ENCODE data around the gene BTNL2. TPM values are rescaled to one million over a fixed set of nuclear protein-coding genes. Genes with fewer than 3 reads are reported as not detected.

Gene BTNL2
- total RNA-seq, 1 experiment from 2014 or later, result not detected

DNA sequence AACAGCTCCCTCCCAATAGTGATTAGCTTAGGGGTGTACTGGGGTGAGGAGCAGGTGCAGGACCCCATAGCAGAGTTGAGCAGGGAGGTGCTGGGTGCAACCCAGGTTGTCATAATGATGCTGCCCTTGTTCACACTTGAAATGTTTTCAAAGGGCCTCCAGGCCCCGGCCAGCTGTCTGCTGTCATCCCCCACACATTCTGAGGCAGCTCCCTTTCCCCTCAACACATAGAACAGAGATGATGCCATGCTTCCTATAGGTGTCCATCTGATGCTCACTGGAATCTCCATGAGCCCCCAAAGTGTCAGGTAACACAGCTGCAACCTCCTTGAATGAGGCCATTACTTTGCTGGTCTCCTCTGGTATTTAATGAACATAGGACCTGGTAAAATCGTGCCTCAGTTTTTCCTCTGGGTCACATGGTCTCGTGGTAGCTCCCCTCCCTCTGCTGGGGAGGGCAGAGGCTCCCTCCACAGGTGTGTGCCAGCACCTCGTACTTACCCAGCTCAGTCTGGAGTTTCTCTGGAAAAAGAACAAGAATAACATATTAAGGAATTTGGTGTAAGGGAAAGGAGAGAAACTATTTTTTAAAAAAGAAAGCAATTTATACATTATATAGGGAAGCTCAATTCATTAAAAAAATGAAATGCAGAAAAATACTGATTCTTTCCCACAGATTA, 5.6 kb downstream of the BTNL2 start:
- POLR2A ChIA-PET (ENCODE audit: unreplicated experiment), result interaction anchor here (0.5 kb wide), 1 partner anchor 190 kb away, joined by 4 read pairs; no protein-coding TSS in a partner anchor

GRCh38 chr6:32397252-32397920, 9.6 kb downstream of the BTNL2 start:
- no peaks in the 10 kb centered on the region for H3K9me2 ChIP-seq (ENCODE audit: insufficient read depth)
- peaks cover 38% of the 10 kb centered on the region for H3K27me3 ChIP-seq (ENCODE audit: insufficient read depth, low read depth)
- no peak overlapping the region for H3K27ac ChIP-seq
- no peak for TF ChIP-seq EZH2 (IDR thresholded peaks at IDR 0.05; ENCODE audit: low read depth)
- TF ChIP-seq, protein P1, sequence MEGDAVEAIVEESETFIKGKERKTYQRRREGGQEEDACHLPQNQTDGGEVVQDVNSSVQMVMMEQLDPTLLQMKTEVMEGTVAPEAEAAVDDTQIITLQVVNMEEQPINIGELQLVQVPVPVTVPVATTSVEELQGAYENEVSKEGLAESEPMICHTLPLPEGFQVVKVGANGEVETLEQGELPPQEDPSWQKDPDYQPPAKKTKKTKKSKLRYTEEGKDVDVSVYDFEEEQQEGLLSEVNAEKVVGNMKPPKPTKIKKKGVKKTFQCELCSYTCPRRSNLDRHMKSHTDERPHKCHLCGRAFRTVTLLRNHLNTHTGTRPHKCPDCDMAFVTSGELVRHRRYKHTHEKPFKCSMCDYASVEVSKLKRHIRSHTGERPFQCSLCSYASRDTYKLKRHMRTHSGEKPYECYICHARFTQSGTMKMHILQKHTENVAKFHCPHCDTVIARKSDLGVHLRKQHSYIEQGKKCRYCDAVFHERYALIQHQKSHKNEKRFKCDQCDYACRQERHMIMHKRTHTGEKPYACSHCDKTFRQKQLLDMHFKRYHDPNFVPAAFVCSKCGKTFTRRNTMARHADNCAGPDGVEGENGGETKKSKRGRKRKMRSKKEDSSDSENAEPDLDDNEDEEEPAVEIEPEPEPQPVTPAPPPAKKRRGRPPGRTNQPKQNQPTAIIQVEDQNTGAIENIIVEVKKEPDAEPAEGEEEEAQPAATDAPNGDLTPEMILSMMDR (conservative IDR thresholded peaks at IDR 0.05), result no peak
- POLR2A ChIA-PET (ENCODE audit: unreplicated experiment), result no interaction called here
- H3K4me3 ChIP-seq, result no peak overlapping the region
- H2AFZ ChIP-seq, result no peak overlapping the region
- intact Hi-C loops (cut with micrococcal nuclease; ENCODE audit: unreplicated experiment), result loop anchor here (10.0 kb wide), 1 partner anchor 143 kb away; no protein-coding TSS in a partner anchor
- no peak for DNase-seq
- CTCF ChIA-PET, result no interaction called here
- BruUV-seq (replicated peaks), result no TSS peak
- H3K36me3 ChIP-seq (ENCODE audit: low read depth), result no peaks in the 10 kb centered on the region
- H3K4me2 ChIP-seq, result no peak overlapping the region
- H4K20me1 ChIP-seq (ENCODE audit: insufficient read depth), result no peaks in the 10 kb centered on the region
- no peaks in the 10 kb centered on the region for H3K4me1 ChIP-seq (replicated peaks; ENCODE audit: insufficient read depth)
- no peaks in the 10 kb centered on the region for H3K9me3 ChIP-seq (ENCODE audit: insufficient read depth, low read depth)
- H3K79me2 ChIP-seq (ENCODE audit: low read depth), result no peaks in the 10 kb centered on the region
- no peaks in the 10 kb centered on the region for H3F3A ChIP-seq (ENCODE audit: insufficient read depth, low read depth)

More for the DNA sequence above, 5.6 kb downstream of the BTNL2 start:
- Histone ChIP-seq H3K9me2 (ENCODE audit: insufficient read depth) (no peaks in the 10 kb centered on the region), H2AFZ (no peak overlapping the region), H4K20me1 (ENCODE audit: insufficient read depth) (no peaks in the 10 kb centered on the region; the same call in 1 of the 2 replicates), H3K4me2 (no peak overlapping the region), H3F3A (ENCODE audit: insufficient read depth, low read depth) (no peaks in the 10 kb centered on the region), H3K9me3 (ENCODE audit: insufficient read depth, low read depth) (no peaks in the 10 kb centered on the region), H3K36me3 (ENCODE audit: low read depth) (no peaks in the 10 kb centered on the region), H3K27ac (no peak overlapping the region), H3K4me1 (replicated peaks; ENCODE audit: insufficient read depth) (no peaks in the 10 kb centered on the region), H3K27me3 (ENCODE audit: insufficient read depth, low read depth) (peaks cover 55% of the 10 kb centered on the region), H3K79me2 (ENCODE audit: low read depth) (no peaks in the 10 kb centered on the region), H3K4me3 (no peak overlapping the region)
- DNase-seq, result no peak
- CTCF ChIA-PET, result interaction anchor here (0.6 kb wide), 1 partner anchor 409 kb away, joined by 6 read pairs; no protein-coding TSS in a partner anchor
- BruUV-seq (replicated peaks), result no TSS peak
- no peak for TF ChIP-seq EZH2 (IDR thresholded peaks at IDR 0.05; ENCODE audit: low read depth)
- TF ChIP-seq, protein P1 (conservative IDR thresholded peaks at IDR 0.05), result no peak
- intact Hi-C loops (cut with micrococcal nuclease; ENCODE audit: unreplicated experiment), result no loop called here

DNA sequence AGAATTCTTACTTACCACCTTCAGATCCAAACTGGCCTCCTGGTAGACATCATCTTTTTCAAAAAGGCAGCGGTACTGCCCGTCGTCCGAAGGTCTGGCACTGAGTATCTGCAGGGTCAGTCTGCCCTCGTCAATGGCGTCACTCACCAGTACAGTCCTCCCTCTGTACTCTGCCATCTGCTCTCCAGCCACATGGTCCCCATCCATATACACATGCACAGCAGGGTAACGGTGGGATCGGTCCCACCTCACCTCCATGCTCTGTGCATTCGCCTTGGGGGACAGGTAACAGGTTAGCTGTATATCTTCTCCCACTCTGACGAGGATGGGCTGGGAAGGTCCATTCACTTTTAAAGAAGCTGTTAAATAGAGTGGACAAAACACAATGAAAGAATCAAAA, 11.0 kb downstream of the BTNL2 start:
- Histone ChIP-seq H3K4me3 (no peak overlapping the region), H3K9me2 (ENCODE audit: insufficient read depth) (no peaks in the 10 kb centered on the region), H3K27ac (no peak overlapping the region), H3K9me3 (ENCODE audit: insufficient read depth, low read depth) (no peaks in the 10 kb centered on the region), H3K27me3 (ENCODE audit: insufficient read depth, low read depth) (peaks cover 38% of the 10 kb centered on the region), H3K4me1 (replicated peaks; ENCODE audit: insufficient read depth) (no peaks in the 10 kb centered on the region), H4K20me1 (ENCODE audit: insufficient read depth) (no peaks in the 10 kb centered on the region), H3K4me2 (no peak overlapping the region), H3K79me2 (ENCODE audit: low read depth) (no peaks in the 10 kb centered on the region), H3F3A (ENCODE audit: insufficient read depth, low read depth) (no peaks in the 10 kb centered on the region), H3K36me3 (ENCODE audit: low read depth) (no peaks in the 10 kb centered on the region), H2AFZ (no peak overlapping the region)
- CTCF ChIA-PET, result no interaction called here
- POLR2A ChIA-PET (ENCODE audit: unreplicated experiment), result no interaction called here
- intact Hi-C loops (cut with micrococcal nuclease; ENCODE audit: unreplicated experiment), result loop anchor here (10.0 kb wide), 1 partner anchor 141 kb away; no protein-coding TSS in a partner anchor
- BruUV-seq (replicated peaks), result no TSS peak
- no peak for DNase-seq
- no peak for TF ChIP-seq EZH2 (IDR thresholded peaks at IDR 0.05; ENCODE audit: low read depth)
- TF ChIP-seq, protein P1 (conservative IDR thresholded peaks at IDR 0.05), result no peak
